GM12878 (cell line): ENCODE measurements around the gene PRUNE2. TPM values are rescaled to one million over a fixed set of nuclear protein-coding genes. Genes with fewer than 3 reads are reported as not detected.

ENCODE experiments used
- ATAC-seq: fragments of 200-7000 bp; cut with Tn5 transposase; 3 replicates; pipeline ENCODE4 v1.9.1; 2020; ENCODE audit warnings: mild to moderate bottlenecking, moderate library complexity
- BruUV-seq: library from RNA; stranded (reverse); fragments of 400-500 nt; replicated peaks from 2 replicates; lab custom pipeline; 2021; lab: Mats Ljungman, UMichigan
- CTCF ChIA-PET: fragments of 300-600 bp; sonication (Branson Sonifier 250); formaldehyde crosslinking; extraction: SDS; loops from one replicate; lab custom pipeline; 2021; ENCODE audit warnings: inconsistent platforms; lab: Yijun Ruan, JAX
- POLR2A ChIA-PET: fragments of 350-600 bp; formaldehyde crosslinking; extraction: SDS; loops from one replicate; lab custom pipeline; 2021; ENCODE audit warnings: inconsistent platforms; lab: Charles Lee
- RAD21 ChIA-PET: fragments of 300-600 bp; sonication (Branson Sonifier 250); formaldehyde crosslinking; loops from one replicate; lab custom pipeline; 2023; ENCODE audit warnings: antibody characterized with exemption; ENCODE audit not compliant: unreplicated experiment; lab: Charles Lee
- SMC1A ChIA-PET: fragments of 300-600 bp; sonication (Branson Sonifier 250); formaldehyde crosslinking; loops from one replicate; lab custom pipeline; 2023; ENCODE audit not compliant: unreplicated experiment, uncharacterized antibody; lab: Charles Lee
- DNase-seq: peaks from one replicate; pipeline ENCODE4 v3.0.0-alpha.2; 2011; ENCODE audit warnings: low read depth, low spot score
- FAIRE-seq: peaks from 3 replicates; lab custom pipeline; 2011; peaks lifted over from hg19 to GRCh38; lab: Jason Lieb, UNC
- H2AFZ ChIP-seq: 2 replicates; pipeline ENCODE4 v1.6.0; 2011; ENCODE audit warnings: low read depth, low read length, control low read depth; ENCODE audit not compliant: control insufficient read depth
- H3K27ac ChIP-seq: 2 replicates; pipeline ENCODE4 v1.5.1; 2011; ENCODE audit warnings: control low read depth; ENCODE audit not compliant: control insufficient read depth, insufficient read depth
- H3K27me3 ChIP-seq, 2 experiments: replicated peaks in 1 of 2; 2 replicates each; pipeline versions ENCODE4 v1.6.0 to v1.6.1; 2011; ENCODE audit warnings: low read length in 1 of 2; ENCODE audit not compliant: control insufficient read depth in 2 of 2, insufficient read depth in 2 of 2
- H3K36me3 ChIP-seq, 2 experiments: 2 replicates each; pipeline ENCODE4 v1.5.1; 2011; ENCODE audit warnings: low read length in 1 of 2; ENCODE audit not compliant: control insufficient read depth in 2 of 2, insufficient read depth in 2 of 2
- H3K4me1 ChIP-seq: 2 replicates; pipeline ENCODE4 v1.6.1; 2011; ENCODE audit warnings: mild to moderate bottlenecking, low read length, moderate library complexity, mixed read lengths; ENCODE audit not compliant: control insufficient read depth, insufficient read depth
- H3K4me2 ChIP-seq: 2 replicates; pipeline ENCODE4 v1.6.0; 2011; ENCODE audit warnings: control low read depth; ENCODE audit not compliant: control insufficient read depth, insufficient read depth
- H3K4me3 ChIP-seq: fragments of 200-600 bp; sonication (generic); 2 replicates; pipeline ENCODE4 v1.5.1; 2016
- H3K79me2 ChIP-seq: 2 replicates; pipeline ENCODE4 v1.6.0; 2011; ENCODE audit warnings: low read length; ENCODE audit not compliant: control insufficient read depth, insufficient read depth
- H3K9ac ChIP-seq: 2 replicates; pipeline ENCODE4 v1.8.0; 2011; ENCODE audit warnings: low read length, control low read depth, mixed read lengths; ENCODE audit not compliant: control insufficient read depth, insufficient read depth
- H3K9me3 ChIP-seq: replicated peaks from 3 replicates; pipeline ENCODE4 v1.5.1; 2011; ENCODE audit warnings: mild to moderate bottlenecking, low read length; ENCODE audit not compliant: control insufficient read depth, insufficient read depth
- H4K20me1 ChIP-seq: 2 replicates; pipeline ENCODE4 v1.6.0; 2011; ENCODE audit not compliant: control insufficient read depth, insufficient read depth
- CBX3 ChIP-seq: fragments of 200-600 bp; sonication (generic); IDR thresholded peaks from 2 replicates; pipeline ENCODE4 v1.6.1; 2016; ENCODE audit warnings: low read depth, borderline replicate concordance
- ETV6 ChIP-seq, 2 experiments: fragments of 450-650 bp in 1 of 2; IDR thresholded peaks in 1 of 2; conservative IDR thresholded peaks in 1 of 2; 2 replicates each; pipeline ENCODE4 v1.6.1; 2014; ENCODE audit warnings: antibody characterized with exemption in 1 of 2, borderline replicate concordance in 1 of 2, low read depth in 1 of 2, mild to moderate bottlenecking in 1 of 2, moderate library complexity in 1 of 2
- KLF5 ChIP-seq: fragments of 450-650 bp; IDR thresholded peaks from 2 replicates; pipeline ENCODE4 v1.6.1; 2014; ENCODE audit warnings: mild to moderate bottlenecking; ENCODE audit not compliant: partially characterized antibody
- MEF2B ChIP-seq: fragments of 450-650 bp; IDR thresholded peaks from 2 replicates; pipeline ENCODE4 v1.6.1; 2018; ENCODE audit warnings: mild to moderate bottlenecking, moderate library complexity; ENCODE audit not compliant: partially characterized antibody, poor library complexity, severe bottlenecking
- NR2C1 ChIP-seq: fragments of 450-650 bp; IDR thresholded peaks from 2 replicates; pipeline ENCODE4 v1.6.1; 2017; ENCODE audit warnings: antibody characterized with exemption, mild to moderate bottlenecking, moderate library complexity
- RAD21 ChIP-seq: IDR thresholded peaks from 2 replicates; pipeline ENCODE4 v1.6.1; 2011; ENCODE audit warnings: mild to moderate bottlenecking, low read depth, low read length, moderate library complexity; ENCODE audit not compliant: insufficient read depth
- SMAD5 ChIP-seq: IDR thresholded peaks from 2 replicates; pipeline ENCODE4 v1.6.1; 2016; ENCODE audit warnings: antibody characterized with exemption, low read depth
- SMC3 ChIP-seq: IDR thresholded peaks from 2 replicates; pipeline ENCODE4 v1.6.1; 2011; ENCODE audit warnings: low read length, improper control_type of control experiment, borderline replicate concordance
- TAF1 ChIP-seq: IDR thresholded peaks from 2 replicates; pipeline ENCODE4 v1.6.1; 2011; ENCODE audit warnings: mild to moderate bottlenecking, low read depth, low read length, borderline replicate concordance
- TCF7 ChIP-seq: IDR thresholded peaks from 2 replicates; pipeline ENCODE4 v1.6.1; 2014; ENCODE audit warnings: antibody characterized with exemption, borderline replicate concordance
- WRNIP1 ChIP-seq: IDR thresholded peaks from 2 replicates; pipeline ENCODE4 v1.6.1; 2011; ENCODE audit warnings: low read depth, low read length, improper control_type of control experiment, borderline replicate concordance
- YBX1 ChIP-seq: fragments of 450-650 bp; IDR thresholded peaks from 2 replicates; pipeline ENCODE4 v1.6.1; 2016; ENCODE audit warnings: antibody characterized with exemption
- ZBED1 ChIP-seq: IDR thresholded peaks from 2 replicates; pipeline ENCODE4 v1.6.1; 2016; ENCODE audit warnings: borderline replicate concordance
- WGBS: methylation state at CpG from one replicate; pipeline ENCODE4 v1.1.6; 2016; ENCODE audit warnings: low lambda C conversion rate; ENCODE audit not compliant: insufficient replicate concordance, insufficient coverage; ENCODE audit errors: missing lambda C conversion rate; 5-methylcytosine and 5-hydroxymethylcytosine counted together
- in situ Hi-C: fragments of 300-500 bp; cut with MboI; formaldehyde crosslinking; loops from 9 replicates; pipeline ENCODE4 v1.14.3; 2018; ENCODE audit warnings: mixed read lengths
- intact Hi-C: fragments of 100-400 bp; cut with micrococcal nuclease; formaldehyde crosslinking; loops from one replicate; pipeline ENCODE4 v1.14.2; 2022; ENCODE audit not compliant: unreplicated experiment
- polyA plus RNA-seq, 11 experiments: library from polyadenylated mRNA; depleted of rRNA in 4 of 11; unstranded in 6 of 11; stranded (reverse) in 5 of 11; fragments of >200 nt; fragmentation: Nextera tagmentation in 4 of 11; fragmentation: Illumina TruSeq in 1 of 11; extraction: Ambion mirVana in 4 of 11; extraction: Trizol in 1 of 11; gene quantifications; 1 replicate in 1 of 11; 2 replicates in 10 of 11; pipeline versions ENCODE4 v1.2.1 to v1.2.3, GENCODE V29; 2011 to 2016; ENCODE audit warnings: inconsistent platforms in 2 of 11, missing spikeins in 2 of 11, low read depth in 1 of 11
- total RNA-seq, 4 experiments: library from RNA; depleted of rRNA in 3 of 4; stranded (reverse); fragments of >200 nt in 3 of 4; fragmentation: Illumina TruSeq in 1 of 4; extraction: Trizol in 1 of 4; gene quantifications; 2 replicates each; pipeline versions ENCODE4 v1.2.1 to v1.2.3, GENCODE V29; 2013 to 2021
- TF ChIP-seq, protein P1 (sequence below): IDR thresholded peaks from 2 replicates; pipeline ENCODE4 v1.6.1; 2012; ENCODE audit warnings: low read depth, low read length, improper control_type of control experiment
- TF ChIP-seq, protein P2 (sequence below): fragments of 450-650 bp; IDR thresholded peaks from 2 replicates; pipeline ENCODE4 v1.6.1; 2017; ENCODE audit warnings: antibody characterized with exemption, mild to moderate bottlenecking, moderate library complexity
- TF ChIP-seq, protein P3 (sequence below): fragments of 150-350 bp; IDR thresholded peaks from 2 replicates; pipeline ENCODE4 v1.6.1; 2014; ENCODE audit warnings: mild to moderate bottlenecking, low read depth, low read length

The PRUNE2 gene
- total and polyA plus RNA-seq, 10 of the 15 experiments (the other 5 are each of a cell fraction or from before 2014, with no cell fraction given): 0.07 to 0.63 (median 0.25) TPM

DNA sequence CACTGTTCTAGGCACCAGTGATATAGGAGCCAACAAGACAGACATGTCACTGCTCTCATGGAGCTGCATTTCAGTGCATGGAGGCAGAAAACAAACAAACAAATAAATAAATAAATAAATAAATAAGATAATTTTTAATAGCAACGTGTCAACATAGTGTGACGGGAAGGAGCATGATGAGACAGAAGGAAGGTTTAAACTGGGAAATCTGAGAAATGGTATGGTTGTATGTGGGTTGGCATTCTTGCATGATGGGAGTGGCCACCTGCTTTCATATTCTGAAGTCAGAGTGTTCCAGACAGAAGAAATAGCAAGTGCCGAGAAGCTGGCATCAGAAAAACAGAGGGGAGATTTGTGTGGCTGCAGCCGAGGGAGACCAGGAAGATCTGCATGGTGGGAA lies 141.8 kb downstream of the PRUNE2 start, which contains the start of gene PCA3 (continued):
- TF ChIP-seq KLF5 (no peak), ZBED1 (no peak), WRNIP1 (no peak), CBX3 (no peak), SMC3 (no peak)

DNA sequence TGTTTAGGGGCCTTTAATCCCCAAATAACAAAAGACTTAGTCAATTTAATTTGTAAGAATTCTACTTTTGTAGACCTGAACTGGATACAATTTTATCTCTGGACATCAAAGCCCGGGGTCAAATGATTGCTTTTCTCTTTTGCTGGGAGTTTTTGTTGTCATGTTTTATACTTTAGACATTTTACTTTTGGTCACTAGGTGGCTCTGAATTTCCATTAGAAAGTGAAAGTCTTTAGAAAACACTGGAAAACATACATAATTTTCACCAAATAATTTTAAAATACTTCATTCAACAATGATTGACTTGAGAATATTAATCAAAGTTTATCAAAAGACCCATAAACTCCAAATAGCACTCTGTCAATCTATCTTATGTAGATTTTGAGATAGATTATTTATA lies 144.5 kb downstream of the PRUNE2 start:
- ATAC-seq: no peak
- no peak overlapping the region for H3K27ac ChIP-seq
- no peaks in the 10 kb centered on the region for H3K36me3 ChIP-seq
- no peak overlapping the region for H2AFZ ChIP-seq
- ChIA-PET CTCF (interaction anchor here (0.7 to 1.0 kb wide), 4 partner anchors 23 to 389 kb away, joined by 3 to 4 read pairs (median 3); no protein-coding TSS in a partner anchor), RAD21 (no interaction called here), POLR2A (no interaction called here), SMC1A (no interaction called here)
- no peaks in the 10 kb centered on the region for H3K27me3 ChIP-seq
- no peaks in the 10 kb centered on the region for H4K20me1 ChIP-seq
- H3K4me1 ChIP-seq: no peaks in the 10 kb centered on the region
- BruUV-seq: no TSS peak
- no peaks in the 10 kb centered on the region for H3K79me2 ChIP-seq
- WGBS: 0% methylated on average over 1 of the region's 1 CpG
- no peaks in the 10 kb centered on the region for H3K9me3 ChIP-seq
- intact Hi-C loops: loop anchor here (2.0 kb wide), 1 partner anchor 389 kb away; no protein-coding TSS in a partner anchor
- no peak overlapping the region for H3K9ac ChIP-seq
- FAIRE-seq: no peak
- H3K4me3 ChIP-seq: no peak overlapping the region
- H3K4me2 ChIP-seq: no peak overlapping the region
- in situ Hi-C loops: no loop called here
- DNase-seq: no peak
- TF ChIP-seq YBX1 (no peak), SMC3 (no peak), RAD21 (peak; percentile 19; the same call in 1 of the 2 replicates), SMAD5 (no peak), ETV6 (conservative IDR thresholded peaks at IDR 0.05 in 1 of 2, IDR thresholded peaks at IDR 0.05 in 1 of 2; ENCODE audit: borderline replicate concordance in 1 of 2, low read depth in 1 of 2) (no peak), NR2C1 (no peak), TAF1 (no peak), TCF7 (no peak), MEF2B (no peak)
- TF ChIP-seq, protein P1, sequence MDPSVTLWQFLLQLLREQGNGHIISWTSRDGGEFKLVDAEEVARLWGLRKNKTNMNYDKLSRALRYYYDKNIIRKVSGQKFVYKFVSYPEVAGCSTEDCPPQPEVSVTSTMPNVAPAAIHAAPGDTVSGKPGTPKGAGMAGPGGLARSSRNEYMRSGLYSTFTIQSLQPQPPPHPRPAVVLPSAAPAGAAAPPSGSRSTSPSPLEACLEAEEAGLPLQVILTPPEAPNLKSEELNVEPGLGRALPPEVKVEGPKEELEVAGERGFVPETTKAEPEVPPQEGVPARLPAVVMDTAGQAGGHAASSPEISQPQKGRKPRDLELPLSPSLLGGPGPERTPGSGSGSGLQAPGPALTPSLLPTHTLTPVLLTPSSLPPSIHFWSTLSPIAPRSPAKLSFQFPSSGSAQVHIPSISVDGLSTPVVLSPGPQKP: no peak
- TF ChIP-seq, protein P2, sequence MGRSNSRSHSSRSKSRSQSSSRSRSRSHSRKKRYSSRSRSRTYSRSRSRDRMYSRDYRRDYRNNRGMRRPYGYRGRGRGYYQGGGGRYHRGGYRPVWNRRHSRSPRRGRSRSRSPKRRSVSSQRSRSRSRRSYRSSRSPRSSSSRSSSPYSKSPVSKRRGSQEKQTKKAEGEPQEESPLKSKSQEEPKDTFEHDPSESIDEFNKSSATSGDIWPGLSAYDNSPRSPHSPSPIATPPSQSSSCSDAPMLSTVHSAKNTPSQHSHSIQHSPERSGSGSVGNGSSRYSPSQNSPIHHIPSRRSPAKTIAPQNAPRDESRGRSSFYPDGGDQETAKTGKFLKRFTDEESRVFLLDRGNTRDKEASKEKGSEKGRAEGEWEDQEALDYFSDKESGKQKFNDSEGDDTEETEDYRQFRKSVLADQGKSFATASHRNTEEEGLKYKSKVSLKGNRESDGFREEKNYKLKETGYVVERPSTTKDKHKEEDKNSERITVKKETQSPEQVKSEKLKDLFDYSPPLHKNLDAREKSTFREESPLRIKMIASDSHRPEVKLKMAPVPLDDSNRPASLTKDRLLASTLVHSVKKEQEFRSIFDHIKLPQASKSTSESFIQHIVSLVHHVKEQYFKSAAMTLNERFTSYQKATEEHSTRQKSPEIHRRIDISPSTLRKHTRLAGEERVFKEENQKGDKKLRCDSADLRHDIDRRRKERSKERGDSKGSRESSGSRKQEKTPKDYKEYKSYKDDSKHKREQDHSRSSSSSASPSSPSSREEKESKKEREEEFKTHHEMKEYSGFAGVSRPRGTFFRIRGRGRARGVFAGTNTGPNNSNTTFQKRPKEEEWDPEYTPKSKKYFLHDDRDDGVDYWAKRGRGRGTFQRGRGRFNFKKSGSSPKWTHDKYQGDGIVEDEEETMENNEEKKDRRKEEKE: no peak
- TF ChIP-seq, protein P3, sequence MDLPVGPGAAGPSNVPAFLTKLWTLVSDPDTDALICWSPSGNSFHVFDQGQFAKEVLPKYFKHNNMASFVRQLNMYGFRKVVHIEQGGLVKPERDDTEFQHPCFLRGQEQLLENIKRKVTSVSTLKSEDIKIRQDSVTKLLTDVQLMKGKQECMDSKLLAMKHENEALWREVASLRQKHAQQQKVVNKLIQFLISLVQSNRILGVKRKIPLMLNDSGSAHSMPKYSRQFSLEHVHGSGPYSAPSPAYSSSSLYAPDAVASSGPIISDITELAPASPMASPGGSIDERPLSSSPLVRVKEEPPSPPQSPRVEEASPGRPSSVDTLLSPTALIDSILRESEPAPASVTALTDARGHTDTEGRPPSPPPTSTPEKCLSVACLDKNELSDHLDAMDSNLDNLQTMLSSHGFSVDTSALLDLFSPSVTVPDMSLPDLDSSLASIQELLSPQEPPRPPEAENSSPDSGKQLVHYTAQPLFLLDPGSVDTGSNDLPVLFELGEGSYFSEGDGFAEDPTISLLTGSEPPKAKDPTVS: no peak
